CD4-positive, alpha-beta T cell treated with Interleukin-6 at 100 ng/mL for 8 hours (primary cell): ENCODE results near the gene SPRR1A.

Source experiments
- DNase-seq: peaks from one replicate; pipeline ENCODE4 v3.0.0-alpha.2; 2020; ENCODE audit warnings: mixed read lengths, low spot score

SPRR1A gene, protein sequence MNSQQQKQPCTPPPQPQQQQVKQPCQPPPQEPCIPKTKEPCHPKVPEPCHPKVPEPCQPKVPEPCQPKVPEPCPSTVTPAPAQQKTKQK

DNA sequence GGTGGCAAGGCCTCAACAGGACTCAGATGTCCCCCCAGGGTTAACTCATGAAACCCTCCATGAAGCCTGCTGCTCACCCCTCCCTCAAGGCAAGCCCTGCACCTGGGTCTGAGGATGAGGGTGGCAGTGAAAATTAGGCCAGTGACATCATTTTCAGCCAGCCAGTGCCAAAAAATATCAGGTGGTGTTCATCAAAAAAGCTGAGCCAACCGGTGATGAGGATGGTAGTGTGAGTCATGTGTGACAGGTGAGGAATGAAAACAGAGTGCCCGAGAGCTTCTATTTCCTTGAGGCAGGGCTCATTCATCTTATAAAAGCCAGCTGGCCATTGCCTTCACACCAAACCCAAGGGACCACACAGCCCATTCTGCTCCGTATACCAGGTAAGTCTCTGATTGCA is at the start of gene SPRR1A:
TSS of gene SPRR1A (plus strand) at position 339 of the 400 bp plus-strand sequence. CDS start 1,150 bp downstream, outside the sequence.
- DNase-seq: no peak

DNA sequence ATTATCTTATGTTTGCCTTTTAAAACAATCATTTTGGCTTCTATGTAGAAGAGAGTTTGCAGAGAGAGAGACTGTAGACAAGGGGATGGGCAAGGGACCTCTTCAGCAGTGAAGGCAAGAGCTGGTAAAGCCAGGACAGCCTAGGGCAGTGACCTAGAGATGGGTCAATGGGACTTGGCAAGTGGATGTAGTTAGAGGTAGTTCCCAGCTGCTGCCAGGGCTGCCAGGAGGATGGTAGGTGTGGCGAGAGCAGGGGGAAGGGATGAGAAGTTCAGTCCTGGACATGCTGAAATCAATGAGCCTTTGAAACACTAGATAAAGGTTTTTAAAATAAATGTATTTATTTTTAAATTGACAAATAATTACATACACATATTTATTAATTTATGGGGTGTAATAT is 43.3 kb upstream of the SPRR1A start:
- no peak for DNase-seq

DNA sequence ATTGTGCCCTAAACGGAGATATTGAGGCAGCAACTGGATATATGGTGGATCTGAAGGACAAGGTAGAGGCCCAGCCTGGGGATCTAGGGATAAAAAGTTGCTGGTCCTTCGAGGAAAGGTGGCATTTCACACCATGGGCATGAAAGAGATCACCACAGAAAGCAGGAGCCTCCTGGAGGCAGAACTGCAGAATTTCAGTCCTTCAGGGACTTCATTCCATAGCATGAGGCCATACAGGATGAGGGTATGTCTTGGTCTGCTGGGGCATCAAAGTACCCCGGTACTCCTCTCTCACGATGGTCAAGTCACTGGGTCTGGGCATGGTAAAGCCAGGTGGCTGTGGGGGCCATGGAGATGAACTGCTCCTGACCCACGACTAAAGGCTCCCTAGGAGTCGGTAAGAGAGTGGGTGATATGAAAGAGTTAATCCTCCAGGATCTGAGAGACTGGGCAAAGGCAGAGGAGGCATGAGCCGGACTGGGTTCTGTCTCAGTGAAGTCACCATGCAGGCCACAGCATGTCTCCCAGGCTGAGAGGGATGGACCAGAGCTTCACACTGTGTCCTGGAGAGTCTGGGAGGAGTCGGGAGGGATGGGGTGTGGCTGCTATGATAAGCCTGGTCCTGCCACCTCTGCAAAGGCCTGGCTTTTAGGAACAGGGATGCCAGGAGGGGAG is 42.7 kb upstream of the SPRR1A start:
- DNase-seq: no peak

DNA sequence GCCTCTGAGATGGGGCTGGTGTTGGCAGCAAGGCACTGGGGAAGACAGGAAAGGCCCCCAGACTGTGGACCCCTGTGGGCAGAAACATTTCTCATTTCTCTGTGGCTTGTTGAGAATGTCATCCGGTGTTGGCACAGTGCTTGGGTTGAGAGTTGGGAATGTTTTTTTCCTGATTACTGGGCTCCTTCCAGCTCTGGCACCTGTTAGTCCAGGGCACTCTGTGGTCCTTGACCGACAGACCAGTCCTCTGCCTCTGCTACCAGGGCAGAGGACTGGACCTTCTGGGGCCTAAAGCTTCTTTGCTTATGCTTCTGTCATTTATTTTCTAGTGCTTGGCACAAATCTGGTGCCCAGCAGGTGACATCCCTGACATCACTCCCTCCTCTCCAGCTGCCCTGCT is 41.7 kb upstream of the SPRR1A start:
- DNase-seq: no peak

DNA sequence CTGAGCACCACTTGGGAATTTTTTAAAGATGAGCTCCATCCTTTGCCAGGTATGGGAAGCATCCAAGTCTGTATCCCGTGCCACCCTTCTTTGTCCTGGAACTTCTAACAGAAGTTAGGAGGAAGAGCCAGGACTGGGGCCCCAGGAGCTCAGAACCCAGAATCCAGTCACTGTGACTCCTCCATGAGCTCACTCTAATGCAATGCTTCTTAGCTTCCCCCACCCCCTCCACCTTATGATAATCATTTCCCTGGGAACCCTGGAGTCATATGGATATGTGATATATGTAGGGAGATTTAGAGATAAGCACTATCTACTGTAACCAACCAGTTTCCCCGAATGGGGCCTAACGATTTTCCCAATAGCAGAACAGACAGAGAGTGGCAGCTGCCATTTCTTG is 37.6 kb upstream of the SPRR1A start:
- no peak for DNase-seq

DNA sequence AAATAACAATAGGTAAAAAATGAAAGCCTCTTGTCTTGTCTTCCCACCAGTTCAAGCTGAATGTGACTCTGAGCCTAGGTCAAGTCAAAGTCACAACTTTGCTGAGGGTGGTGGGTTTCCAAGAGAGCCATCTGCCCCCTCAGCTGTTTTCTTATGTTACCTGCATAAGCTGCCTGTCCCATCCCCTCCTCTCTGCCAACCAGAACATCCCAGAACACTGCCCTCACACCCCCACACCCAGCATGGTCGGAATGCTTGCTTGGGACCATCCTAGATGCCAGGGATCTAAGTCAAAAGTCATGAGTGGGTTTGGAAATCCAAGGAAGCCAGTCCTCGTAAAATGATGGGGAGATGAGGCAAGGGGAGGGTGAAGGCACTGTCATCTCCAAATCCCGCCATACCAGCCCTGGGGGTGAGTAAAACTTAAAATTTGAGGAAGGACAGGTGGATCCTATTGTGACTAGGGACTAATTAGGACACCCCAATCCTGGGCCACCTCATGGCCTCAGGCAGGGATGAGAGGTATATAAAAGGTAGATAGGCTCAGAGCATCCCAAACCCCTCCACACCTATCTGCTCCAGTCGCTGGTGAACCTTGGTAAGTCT is 37.1 kb upstream of the SPRR1A start, which contains the start of gene SPRR5:
TSS of gene SPRR5 (plus strand) at position 556 of the 606 bp plus-strand sequence. CDS start 1,349 bp downstream, outside the sequence.
- no peak for DNase-seq

DNA sequence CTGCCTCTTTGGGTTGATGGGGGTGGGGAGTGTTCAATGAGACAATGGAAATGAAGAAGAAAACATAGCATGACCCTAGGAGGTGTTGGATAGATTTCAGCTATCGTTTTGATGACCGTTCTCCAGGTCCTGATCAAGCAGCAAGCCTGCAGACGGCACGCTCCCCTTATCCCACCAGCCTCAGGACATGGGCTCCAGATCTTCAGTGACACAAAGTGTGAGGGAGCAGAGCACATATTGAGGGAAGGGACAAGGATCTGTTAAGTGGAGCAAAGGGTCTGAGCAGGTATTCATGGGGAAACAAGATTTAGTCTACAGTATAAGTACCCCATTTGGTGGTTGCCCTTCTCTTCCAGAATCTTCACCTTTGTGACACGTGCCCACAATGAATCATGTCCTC is 32.2 kb upstream of the SPRR1A start:
- no peak for DNase-seq

DNA sequence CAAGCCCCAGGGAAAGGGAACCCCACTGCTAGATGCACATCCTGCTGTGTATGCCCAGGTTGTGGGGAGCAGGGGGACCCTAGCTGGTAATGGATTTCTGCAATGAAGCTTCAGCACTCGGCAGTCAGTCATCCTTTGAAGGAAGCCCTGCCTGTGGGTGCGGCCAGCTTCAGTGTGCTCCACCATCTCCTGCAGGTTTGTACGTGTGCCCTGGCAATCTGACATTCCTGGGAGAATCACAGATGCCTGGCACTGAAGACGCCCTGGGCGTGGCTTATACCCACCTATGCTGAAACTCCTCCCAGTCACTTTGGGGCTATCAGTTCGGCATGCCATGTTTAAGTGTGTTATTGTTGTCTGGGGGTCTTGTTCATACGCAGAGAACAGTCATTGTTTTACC is 30.1 kb upstream of the SPRR1A start:
- DNase-seq: no peak

DNA sequence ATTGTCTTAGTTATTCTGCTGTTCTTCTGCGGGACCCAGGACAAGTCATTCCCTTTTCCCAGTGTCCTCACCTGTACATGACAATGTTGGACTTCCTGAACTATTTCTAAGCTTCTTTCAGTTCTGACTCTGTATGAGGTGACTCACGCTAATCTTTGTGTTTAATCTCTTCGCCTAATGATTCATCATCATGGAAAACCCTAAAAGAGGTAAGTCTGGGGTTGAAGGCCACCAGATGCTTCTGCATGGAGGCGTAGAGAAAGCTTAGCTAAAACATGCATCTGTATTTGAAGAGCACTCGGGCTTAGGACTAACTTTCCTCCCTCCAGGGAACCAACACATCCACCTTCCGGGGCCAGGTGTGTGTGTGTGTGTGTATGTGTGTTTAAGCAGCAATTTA is 29.4 kb upstream of the SPRR1A start:
- no peak for DNase-seq

DNA sequence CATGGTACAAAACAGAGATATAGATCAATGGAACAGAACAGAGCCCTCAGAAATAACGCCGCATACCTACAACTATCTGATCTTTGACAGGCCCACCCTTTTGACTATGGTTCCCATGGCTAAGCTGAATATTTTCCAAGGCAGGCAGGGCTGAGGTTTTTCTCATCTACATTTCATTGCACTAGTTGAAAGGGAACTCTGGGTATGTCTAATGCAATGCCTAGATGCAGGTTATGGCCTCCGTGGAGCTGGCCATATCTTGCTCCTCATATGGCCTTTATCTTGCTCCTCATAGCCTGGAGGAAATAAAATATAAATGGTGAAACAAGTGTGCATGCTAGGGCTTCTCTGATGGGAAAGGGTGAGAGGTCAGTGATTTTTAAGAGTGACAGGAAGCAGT is 26.3 kb upstream of the SPRR1A start:
- no peak for DNase-seq

DNA sequence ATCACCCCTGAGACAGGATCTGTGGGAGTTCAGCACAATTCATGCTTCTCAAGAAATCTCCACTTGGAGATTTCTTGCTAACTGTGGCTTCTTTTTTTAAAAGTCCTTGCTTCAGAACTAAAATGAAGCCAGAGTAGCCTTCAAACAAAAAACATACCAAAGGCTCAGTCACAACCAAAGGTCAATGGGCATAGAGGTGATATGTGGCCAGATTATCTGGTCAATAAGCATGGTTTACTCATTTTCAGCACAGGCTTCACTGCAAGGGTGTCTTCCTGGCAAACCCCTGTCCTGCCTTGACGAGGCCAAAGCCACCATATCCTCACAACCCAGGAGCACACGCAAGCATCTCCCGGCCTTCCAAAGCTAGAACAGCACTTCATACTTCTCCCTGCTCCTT is 24.6 kb upstream of the SPRR1A start:
- DNase-seq: no peak

DNA sequence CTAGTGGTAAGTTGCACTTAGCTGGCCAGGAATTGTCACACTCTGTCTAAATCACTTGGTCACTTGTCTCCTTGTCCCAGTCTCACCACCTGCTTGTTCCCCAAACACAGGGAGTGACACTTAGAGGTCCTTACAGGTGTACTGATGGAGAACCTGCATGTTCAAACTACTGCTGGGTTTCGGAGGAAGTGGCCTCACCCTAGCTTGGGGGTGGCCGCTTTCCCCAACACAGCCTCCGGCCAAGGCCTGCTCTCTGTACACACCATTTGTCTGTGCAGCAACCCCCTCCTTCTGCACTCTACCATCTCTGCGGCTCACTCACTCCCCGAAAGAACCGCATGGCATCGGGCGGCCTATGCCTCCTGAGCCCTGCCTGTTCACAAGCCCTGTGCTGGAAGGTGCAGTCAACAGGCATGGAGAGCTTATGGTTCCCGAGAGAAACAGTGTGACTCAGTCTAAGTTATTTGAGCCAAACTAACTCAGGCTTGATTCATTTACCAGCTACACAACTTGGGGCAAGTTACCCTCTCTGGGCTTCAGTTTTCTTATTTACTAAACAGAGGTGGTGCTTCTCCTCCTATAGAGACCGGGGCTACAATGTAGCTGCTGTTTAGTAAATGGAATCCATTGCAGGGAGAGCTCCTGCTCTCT is 24.0 kb upstream of the SPRR1A start:
- no peak for DNase-seq

DNA sequence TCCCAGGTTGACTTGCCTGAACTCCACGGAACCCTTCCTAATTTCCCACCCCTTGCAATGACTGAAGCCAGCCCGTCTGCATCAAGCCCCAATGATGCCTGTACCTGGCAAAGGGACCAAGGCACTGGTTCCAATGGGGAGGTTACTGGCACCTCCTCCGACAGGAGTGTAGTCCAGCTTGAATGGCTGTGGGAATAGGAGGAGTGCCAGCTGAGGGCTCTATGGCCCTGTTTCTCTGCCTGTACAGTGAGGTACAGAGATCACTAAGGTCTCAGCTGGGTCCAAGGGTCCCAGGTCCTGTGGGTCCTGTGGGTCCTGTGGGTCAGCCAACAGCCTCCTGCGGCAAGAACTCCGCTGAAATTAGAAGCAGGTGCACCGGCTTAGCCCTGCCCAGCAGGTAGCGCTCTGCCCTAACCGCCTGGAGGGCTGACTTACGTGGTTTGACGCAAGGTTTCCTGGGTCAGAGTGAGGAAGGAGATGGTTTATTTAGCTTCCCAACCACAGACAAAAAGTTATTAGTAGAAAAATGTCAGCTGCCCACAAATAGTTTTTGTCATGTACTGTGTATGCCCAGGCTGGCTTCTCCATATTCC is 23.3 kb upstream of the SPRR1A start:
- no peak for DNase-seq

DNA sequence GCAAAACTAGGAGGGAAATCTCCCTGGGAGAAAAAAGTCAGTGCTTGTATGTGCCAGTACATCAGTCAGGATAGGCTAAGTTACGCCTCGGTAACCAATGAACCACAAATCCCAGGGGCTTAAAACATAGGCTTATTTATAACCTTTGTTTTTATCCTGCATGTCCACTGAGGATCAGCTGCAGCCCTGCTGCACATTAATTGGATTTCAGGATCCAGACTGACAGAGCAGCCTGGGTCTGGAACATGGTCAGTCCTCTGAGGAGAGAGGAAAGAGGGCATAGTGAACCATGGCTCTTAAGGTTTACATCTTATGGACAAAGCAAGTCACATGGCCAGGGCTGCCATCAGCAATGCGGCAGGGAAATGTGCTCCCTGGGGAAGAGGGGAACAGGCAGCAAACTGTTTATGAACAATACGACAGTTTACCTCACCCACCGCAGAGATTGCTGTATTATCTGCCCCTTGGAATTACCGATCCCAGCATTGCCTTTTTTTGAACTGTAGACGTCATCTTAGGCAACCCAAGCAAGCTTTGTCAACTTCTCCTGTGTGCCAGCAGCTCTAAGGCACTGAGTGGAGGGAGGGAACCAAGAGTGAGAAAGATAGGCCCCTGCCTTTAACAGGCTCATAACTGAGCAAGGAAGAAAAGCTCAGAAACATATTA is 22.5 kb upstream of the SPRR1A start:
- DNase-seq: no peak

DNA sequence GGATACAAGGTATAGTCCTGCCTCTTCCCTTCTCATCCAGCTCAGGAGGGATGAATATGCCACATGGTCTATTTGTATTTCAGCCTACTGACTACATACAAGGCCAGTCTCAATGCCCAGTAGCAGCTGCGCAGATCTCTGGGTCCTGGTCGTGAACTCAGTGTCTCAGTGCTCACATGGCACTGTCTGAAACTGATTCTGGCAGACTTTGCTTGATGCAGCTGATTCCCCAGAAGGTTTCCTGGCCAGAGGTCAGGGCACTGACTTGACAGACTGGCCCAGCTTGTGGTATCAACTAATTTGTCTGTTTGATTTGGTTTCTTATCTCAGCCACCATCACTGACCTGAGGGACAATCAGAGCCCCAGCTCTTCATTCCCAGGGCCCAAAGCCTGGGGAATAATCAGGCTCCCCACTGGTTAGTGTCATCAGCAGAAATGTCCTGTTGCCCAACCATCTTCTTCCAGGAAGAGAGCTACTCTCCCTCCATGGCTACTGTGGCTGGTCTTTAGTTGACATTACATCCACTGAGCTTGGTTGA is 20.9 kb upstream of the SPRR1A start:
- no peak for DNase-seq

DNA sequence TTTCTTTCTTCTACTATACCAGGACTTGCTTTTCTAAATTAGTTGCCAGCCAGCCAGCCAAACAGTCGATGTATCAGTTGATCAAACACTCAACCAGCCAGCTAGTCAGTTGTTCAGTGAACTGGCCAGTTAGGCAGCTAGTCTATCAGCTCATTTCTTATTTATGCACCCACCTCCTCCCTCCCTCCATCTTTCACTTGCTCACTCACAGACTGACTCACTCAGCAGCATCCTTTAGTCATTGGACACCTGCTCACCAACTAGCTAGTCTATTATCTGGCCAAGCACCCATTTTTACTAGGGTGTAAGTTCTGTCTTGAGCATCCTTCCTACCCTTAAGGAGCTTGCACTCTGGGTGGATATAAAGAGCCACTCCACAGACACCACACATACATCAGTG is 19.3 kb upstream of the SPRR1A start:
- DNase-seq: no peak

DNA sequence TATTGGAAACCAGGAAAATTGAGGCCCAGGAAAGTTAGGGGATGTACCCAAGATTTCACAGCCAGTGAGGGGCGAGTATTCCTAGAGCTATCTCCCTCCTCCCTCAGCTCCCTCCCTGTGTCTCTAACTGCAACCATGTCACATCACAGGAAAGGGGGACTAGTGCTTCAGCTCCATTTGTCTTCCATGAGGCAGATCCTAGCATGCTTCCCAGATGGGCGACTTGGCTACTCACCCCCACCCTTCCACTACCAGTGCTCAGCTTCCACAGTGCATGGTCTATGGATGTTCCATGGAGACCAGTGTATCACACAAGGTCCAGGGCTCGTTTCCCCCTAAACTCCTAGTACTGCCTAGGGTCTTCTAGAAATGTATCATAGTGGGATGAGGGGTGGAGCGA is 18.0 kb upstream of the SPRR1A start:
- DNase-seq: no peak

DNA sequence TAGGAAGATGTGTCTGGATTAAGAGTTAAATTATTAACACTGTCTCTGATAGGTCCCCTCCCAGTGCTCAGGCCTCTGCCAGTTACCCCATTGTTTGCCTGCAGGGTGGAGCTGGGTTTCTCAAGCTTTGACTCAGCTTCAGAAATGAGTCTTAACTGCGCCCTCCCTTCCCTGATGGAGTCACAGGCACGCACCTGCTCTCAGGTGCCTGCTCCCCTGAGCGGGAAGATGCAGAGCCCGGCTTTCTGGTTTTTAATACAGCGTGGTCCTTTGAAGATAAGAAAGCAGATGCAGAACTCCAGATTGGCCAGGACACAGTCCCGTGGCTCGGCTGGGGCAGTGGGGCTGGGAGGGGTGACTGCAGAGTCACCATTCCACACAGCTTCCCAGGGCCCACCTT is 16.7 kb upstream of the SPRR1A start:
- no peak for DNase-seq

DNA sequence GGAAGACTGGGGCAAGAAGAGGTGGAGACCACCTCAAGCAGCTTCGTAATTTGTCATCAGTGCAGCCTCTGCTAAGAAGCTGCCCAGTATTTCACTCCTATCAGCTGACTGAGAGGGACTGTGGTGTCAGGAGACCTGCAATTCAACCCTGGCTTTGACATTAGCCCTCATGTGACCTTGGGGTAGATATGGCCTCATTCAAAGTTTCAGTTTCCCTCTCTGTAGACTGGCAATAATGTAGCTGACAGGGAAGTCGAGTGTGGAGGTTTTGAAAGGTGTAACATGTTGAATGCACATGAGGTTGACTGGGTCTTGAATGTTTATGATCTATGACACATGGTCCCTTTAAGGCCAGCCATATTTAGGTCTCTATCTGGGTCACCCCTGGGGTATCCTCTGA is 15.6 kb upstream of the SPRR1A start:
- no peak for DNase-seq

DNA sequence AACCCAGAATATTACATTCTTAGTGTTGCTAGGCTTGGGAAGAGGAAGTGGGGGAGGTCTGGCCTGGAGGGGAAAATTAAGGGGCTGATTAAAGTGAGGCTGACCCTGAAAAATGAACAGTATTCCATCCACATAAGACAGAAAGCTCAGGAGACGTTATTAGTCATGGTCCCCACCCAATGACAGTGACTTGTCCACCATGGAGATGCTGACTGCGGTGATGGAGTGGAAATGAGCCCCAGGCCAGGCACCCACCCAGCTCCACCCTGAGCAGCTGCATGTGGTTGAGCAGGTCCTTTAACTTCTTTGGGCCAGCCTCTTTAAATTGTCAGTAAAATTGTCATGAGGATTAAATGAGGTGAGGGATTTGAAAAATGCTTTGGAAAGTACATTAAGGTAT is 14.8 kb upstream of the SPRR1A start:
- DNase-seq: no peak

DNA sequence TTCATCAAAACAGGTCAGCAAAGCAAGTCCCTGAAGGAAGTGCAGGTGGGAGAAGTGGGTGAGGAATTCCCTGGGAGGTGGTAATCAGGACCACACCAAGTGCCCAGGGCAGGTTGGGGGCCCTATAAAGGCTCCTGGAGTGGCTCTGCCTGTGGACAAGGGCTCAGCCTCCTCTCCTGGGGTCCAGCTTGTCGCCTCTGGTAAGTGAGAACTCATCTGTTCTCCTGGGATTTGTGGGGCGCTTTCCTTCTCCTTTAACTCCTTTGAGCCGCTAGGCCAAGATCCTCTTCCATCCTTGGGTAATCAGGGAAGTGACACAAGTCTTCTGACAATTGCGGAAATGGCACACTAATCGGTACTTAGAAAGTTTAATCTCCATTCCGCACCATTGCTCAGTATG is 13.4 kb upstream of the SPRR1A start, which contains the start of gene SPRR4:
TSS of gene SPRR4 (plus strand) at position 154 of the 400 bp plus-strand sequence. CDS start 1,243 bp downstream, outside the sequence.
- DNase-seq: no peak
